PC-9 (cell line): ENCODE results near the gene ITSN2.

Experiments
- CTCF ChIP-seq: fragments of 200-600 bp; sonication (generic); conservative IDR thresholded peaks from 2 replicates; pipeline ENCODE4 v1.6.1; 2017; ENCODE audit warnings: mixed run types, antibody characterized with exemption, mild to moderate bottlenecking, moderate library complexity
- EZH2 ChIP-seq: fragments of 200-600 bp; sonication (generic); IDR thresholded peaks from 2 replicates; pipeline ENCODE4 v1.8.0; 2017; ENCODE audit warnings: antibody characterized with exemption, low read depth

- no peak for TF ChIP-seq CTCF
- TF ChIP-seq EZH2 = no peak
Observed at GRCh38 chr2:24189551-24189950, 170.8 kb downstream of the ITSN2 start.
